ENCODE data around the gene CRAT. TPM values are rescaled to one million over a fixed set of nuclear protein-coding genes. Genes with fewer than 3 reads are reported as not detected.
A peak's percentile ranks its signal among the peaks of the same experiment; 100 is the strongest.

The CRAT gene
- total RNA-seq, 1 experiment from 2014 or later, result 20.3 TPM

- Histone ChIP-seq H3K4me1 (replicated peaks) (peaks cover 16% of the 10 kb centered on the region), H3K27ac (peak overlapping the region; percentile 91), H3K4me3 (peak overlapping the region; percentile 76), H3K27me3 (replicated peaks) (no peaks in the 10 kb centered on the region), H3K9me3 (replicated peaks) (no peaks in the 10 kb centered on the region), H3K36me3 (peaks cover 19% of the 10 kb centered on the region)
- peak in 1 of 2 experiments; percentile 18 for DNase-seq (ENCODE audit: low read depth in 1 of 2, low spot score in 2 of 2)
Observed at GRCh38 chr9:129111528-129112151, 1.0 kb upstream of the CRAT start.

DNA sequence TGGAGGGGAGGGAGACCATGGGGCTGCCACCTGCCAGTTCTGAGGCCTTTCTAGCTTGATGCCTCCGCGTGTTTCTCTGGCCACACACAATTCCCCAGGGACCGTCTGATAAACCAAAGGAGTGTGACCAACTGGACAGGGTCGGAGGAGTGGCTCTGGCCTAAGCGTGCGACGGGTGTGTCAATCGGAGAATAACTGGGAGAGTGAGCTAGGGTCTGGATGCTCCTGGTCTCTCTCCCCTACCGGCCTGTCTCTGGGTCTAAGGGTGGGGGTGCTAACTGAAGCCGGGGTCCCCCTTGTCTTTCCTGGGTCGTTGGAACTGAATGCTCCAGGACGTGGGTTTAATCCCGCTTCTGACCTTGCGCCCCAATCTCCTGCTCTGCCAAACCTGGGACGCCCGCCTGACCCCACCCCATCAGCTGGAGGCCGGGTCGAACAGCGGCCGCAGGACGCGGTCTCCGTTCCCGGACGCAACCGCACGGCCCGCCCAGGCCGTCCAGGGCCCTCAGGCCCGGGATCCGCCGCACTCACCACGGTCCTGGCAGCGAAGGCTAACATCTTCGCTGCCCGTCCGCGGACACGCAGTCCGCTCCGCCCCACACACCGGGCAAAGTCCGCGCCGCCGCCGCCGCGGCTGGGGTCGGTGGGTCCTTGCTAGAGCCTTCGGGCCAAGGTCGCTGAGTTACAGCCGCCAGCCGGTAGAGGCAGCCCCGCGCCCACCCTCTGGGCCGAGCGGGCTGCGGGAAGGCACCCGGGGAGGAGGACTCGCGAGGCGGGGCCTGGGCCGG is 447 bp downstream of the CRAT start:
- peak overlapping the region; percentile 76 for H3K4me3 ChIP-seq
- peak overlapping the region; percentile 42 for H3K27ac ChIP-seq
- H3K36me3 ChIP-seq, result peaks cover 19% of the 10 kb centered on the region
- peak; percentile 59 to 75 for DNase-seq (ENCODE audit: low read depth in 1 of 2, low spot score in 2 of 2)
- peaks cover 16% of the 10 kb centered on the region for H3K4me1 ChIP-seq (replicated peaks)
- no peaks in the 10 kb centered on the region for H3K9me3 ChIP-seq (replicated peaks)
- no peaks in the 10 kb centered on the region for H3K27me3 ChIP-seq (replicated peaks)

DNA sequence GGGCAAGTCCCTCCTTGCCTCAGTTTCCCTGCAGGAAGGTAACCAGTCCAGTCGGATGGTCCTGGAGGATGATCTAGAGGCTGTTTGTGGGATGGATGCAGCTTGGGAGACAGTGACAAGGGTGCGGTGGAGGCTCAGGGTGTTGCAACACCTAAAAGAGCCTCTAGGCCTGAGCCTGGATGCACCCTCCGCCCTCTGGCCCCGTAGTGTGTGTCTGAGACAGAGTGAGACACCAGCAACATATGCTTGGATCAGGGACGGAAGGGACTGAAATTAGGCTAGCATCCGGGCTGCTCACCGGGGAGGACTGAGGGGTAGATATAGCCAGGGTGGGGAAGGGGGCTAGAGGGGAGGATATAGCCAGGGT is 1.1 kb downstream of the CRAT start:
- H3K9me3 ChIP-seq (replicated peaks), result no peaks in the 10 kb centered on the region
- H3K4me1 ChIP-seq (replicated peaks), result peaks cover 16% of the 10 kb centered on the region
- peaks cover 19% of the 10 kb centered on the region for H3K36me3 ChIP-seq
- no peak overlapping the region for H3K27ac ChIP-seq
- no peak for DNase-seq (ENCODE audit: low read depth in 1 of 2, low spot score in 2 of 2)
- no peaks in the 10 kb centered on the region for H3K27me3 ChIP-seq (replicated peaks)
- H3K4me3 ChIP-seq, result no peak overlapping the region

DNA sequence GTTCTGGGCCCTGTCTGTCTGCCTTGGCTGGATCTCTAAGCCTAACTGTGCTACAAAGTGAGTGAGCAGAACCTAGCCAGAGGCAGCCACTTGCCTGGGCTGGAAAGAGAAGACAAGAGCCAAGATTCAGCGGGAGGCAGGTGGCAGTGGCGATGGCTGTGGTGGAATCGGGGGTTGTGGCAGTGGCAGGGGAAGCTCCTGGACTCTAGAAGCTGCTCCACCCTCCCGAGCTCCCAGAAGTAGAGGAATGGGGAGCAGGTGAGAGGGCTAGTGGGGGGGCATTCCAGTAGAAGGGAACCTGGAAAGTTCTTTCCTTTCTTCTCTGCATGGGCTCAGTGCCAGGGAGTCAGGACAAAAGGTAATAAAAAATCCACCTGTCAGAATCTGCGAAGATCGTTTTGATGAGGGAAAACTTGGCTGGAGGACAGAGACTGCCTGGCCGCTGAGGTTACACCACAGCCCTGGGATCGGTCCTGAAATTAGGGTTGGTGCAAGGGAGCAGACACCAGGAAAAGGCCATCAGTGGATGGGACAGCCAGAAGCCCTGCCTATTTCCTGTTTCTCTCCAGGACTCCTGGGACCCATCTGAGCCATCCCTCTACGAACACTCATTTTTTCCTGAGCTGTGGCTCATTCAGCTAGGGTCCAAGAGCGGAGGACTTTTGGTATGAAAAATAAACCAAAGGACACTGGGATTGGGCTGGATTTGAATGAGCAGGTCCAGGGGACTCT is 1.6 kb downstream of the CRAT start:
- Histone ChIP-seq H3K27me3 (replicated peaks) (no peaks in the 10 kb centered on the region), H3K27ac (no peak overlapping the region), H3K36me3 (peaks cover 19% of the 10 kb centered on the region), H3K9me3 (replicated peaks) (no peaks in the 10 kb centered on the region), H3K4me3 (no peak overlapping the region), H3K4me1 (replicated peaks) (peaks cover 16% of the 10 kb centered on the region)
- no peak for DNase-seq (ENCODE audit: low read depth in 1 of 2, low spot score in 2 of 2)

DNA sequence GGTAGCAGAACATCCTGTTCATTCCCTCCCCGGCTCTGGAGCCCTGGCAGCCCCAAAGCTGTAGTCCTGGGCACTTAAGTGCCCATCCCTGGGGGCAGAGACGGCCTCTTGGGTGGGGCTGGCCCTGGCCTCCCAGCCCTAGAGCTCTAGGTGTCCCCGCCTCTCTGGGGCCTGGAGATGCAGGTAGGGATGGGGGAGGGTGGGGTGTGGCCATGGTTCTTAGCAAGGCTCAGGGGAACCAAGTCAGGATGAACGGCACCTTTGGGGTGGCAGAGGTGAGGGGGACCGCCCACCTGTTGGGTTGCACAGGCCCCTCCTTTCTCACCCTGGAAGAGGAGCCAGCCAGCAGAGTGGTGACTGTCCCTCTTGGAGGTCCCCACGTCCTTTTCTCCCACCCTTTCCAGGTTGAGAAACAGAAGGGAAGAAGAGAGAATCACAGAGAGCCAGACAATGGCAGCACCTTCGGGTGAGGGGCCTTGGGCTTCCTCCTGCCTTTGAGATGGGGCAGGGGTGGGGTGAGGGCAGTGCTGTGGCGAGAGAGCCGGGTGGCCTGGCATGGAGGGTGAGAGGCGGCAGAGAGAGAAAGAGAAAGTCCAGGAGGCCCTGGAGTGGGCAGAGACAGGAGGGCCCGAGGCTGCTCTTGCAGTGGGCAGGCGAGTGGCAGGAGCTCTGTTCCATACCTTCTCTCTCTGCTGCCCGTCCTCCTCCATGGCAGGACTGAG is 2.3 kb downstream of the CRAT start:
- Histone ChIP-seq H3K9me3 (replicated peaks) (no peaks in the 10 kb centered on the region), H3K27me3 (replicated peaks) (no peaks in the 10 kb centered on the region), H3K27ac (no peak overlapping the region), H3K36me3 (peaks cover 16% of the 10 kb centered on the region), H3K4me3 (no peak overlapping the region), H3K4me1 (replicated peaks) (peaks cover 16% of the 10 kb centered on the region)
- DNase-seq (ENCODE audit: low read depth in 1 of 2, low spot score in 2 of 2), result no peak

GRCh38 chr9:129107651-129108050 is 2.9 kb downstream of the CRAT start:
- Histone ChIP-seq H3K4me3 (no peak overlapping the region), H3K27me3 (replicated peaks) (no peaks in the 10 kb centered on the region), H3K27ac (no peak overlapping the region), H3K36me3 (peaks cover 14% of the 10 kb centered on the region), H3K9me3 (replicated peaks) (no peaks in the 10 kb centered on the region), H3K4me1 (replicated peaks) (peaks cover 16% of the 10 kb centered on the region)
- no peak for DNase-seq (ENCODE audit: low read depth in 1 of 2, low spot score in 2 of 2)

GRCh38 chr9:129105857-129106694 is 4.5 kb downstream of the CRAT start:
- Histone ChIP-seq H3K4me1 (replicated peaks) (peaks cover 10% of the 10 kb centered on the region; the same call in 1 of the 2 replicates), H3K4me3 (no peak overlapping the region)
- no peak for DNase-seq (ENCODE audit: low read depth in 1 of 2, low spot score in 2 of 2)

GRCh38 chr9:129104051-129104450 is 6.5 kb downstream of the CRAT start:
- no peak for DNase-seq (ENCODE audit: low read depth in 1 of 2, low spot score in 2 of 2)

More at GRCh38 chr9:129105857-129106694, 4.5 kb downstream of the CRAT start:
- no peaks in the 10 kb centered on the region for H3K9me3 ChIP-seq (replicated peaks)
- no peaks in the 10 kb centered on the region for H3K27me3 ChIP-seq (replicated peaks)
- H3K27ac ChIP-seq, result no peak overlapping the region
- peaks cover 10% of the 10 kb centered on the region for H3K36me3 ChIP-seq

DNA sequence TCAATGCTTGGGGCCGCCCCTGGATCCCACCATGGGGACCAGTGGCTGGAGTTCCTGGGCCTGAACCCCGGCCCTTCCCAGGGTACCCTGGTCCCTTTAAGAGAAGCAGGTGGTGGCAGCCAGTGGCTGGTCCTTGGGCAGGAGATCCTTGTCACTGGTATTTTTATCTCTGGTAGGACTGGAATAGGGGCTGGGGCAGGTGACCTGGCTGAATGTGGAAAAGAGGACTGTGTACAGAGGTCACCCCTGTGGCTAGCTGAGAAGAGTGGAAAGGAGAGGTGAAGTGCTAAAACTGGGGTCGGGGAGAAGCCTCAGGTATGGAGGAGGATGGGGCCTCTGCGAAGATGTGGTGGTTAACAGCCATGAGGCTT is 7.0 kb downstream of the CRAT start:
- no peaks in the 10 kb centered on the region for H3K27me3 ChIP-seq (replicated peaks)
- no peak overlapping the region for H3K4me3 ChIP-seq
- no peaks in the 10 kb centered on the region for H3K4me1 ChIP-seq (replicated peaks)
- H3K9me3 ChIP-seq (replicated peaks), result no peaks in the 10 kb centered on the region
- peaks cover 7% of the 10 kb centered on the region for H3K36me3 ChIP-seq
- DNase-seq (ENCODE audit: low read depth in 1 of 2, low spot score in 2 of 2), result no peak
- H3K27ac ChIP-seq, result no peak overlapping the region

More at GRCh38 chr9:129104051-129104450, 6.5 kb downstream of the CRAT start:
- H3K36me3 ChIP-seq, result peaks cover 7% of the 10 kb centered on the region
- no peak overlapping the region for H3K4me3 ChIP-seq
- H3K27ac ChIP-seq, result no peak overlapping the region
- no peaks in the 10 kb centered on the region for H3K27me3 ChIP-seq (replicated peaks)
- H3K9me3 ChIP-seq (replicated peaks), result no peaks in the 10 kb centered on the region
- H3K4me1 ChIP-seq (replicated peaks), result no peaks in the 10 kb centered on the region

DNA sequence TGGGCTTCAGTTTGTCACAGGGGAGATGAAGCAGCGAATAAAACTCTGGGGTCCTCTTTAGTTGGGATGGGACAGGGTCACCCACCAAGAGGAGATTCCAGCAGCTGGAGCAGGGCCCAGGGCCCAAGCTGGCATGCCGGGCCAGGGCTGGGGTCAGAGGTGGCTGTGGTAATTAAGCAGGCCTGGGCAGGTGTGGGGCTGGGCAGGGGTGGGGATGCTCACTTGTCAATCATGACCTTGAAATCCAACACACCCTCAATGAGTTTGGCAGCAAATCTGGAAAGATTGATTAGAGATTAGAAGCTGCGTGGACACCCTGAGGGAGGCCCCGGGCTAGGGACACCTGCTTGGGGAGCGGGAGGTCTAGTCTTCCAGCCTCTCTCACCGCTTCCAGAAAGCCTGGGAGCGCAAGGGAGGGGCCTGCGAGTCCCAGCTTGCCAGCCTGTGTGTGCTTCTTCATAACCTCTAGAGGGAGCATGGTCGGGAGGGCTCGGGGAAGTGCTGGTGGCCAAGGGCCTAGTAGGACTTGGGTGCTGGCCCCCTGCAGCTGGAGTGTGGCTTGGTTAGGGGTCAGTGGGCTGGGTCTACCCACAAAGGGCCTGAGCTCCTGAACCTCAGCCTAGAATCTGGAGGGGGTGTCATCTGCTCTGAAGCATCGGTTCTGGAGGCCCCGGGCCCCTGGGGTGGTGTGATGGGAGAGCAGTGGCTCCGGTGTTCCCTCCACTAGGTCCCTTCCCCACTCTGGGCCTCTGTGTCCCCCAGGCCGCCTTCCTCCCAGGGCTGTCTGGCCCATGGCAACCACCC is 7.6 kb downstream of the CRAT start:
- Histone ChIP-seq H3K36me3 (peaks cover 7% of the 10 kb centered on the region), H3K27ac (no peak overlapping the region), H3K27me3 (replicated peaks) (no peaks in the 10 kb centered on the region), H3K4me1 (replicated peaks) (no peaks in the 10 kb centered on the region), H3K9me3 (replicated peaks) (no peaks in the 10 kb centered on the region), H3K4me3 (no peak overlapping the region)
- peak in 1 of 2 experiments; percentile 64 for DNase-seq (ENCODE audit: low read depth in 1 of 2, low spot score in 2 of 2)

GRCh38 chr9:129102095-129102525 is 8.5 kb downstream of the CRAT start:
- no peaks in the 10 kb centered on the region for H3K27me3 ChIP-seq (replicated peaks)
- no peak overlapping the region for H3K4me3 ChIP-seq

DNA sequence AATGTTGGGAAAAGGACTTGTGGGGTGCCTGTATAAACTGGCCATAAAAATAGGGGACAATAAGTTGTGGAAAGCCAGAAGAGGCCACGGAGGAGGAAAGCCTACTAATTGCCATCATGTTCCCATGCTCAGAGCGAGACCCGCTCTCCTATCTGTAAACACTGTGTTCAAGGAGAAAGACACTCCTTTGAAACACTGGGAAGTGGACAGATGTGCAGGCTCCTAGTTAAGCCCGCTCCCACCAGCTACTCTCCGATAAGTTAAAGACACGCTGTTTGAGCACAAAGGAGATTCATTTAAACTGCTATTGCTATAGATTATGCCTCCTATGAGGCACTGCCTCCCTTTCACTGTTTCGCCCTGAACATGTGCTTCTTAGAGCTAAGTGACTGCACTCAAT is 9.3 kb downstream of the CRAT start:
- H3K4me1 ChIP-seq (replicated peaks), result no peaks in the 10 kb centered on the region
- H3K4me3 ChIP-seq, result no peak overlapping the region
- H3K9me3 ChIP-seq (replicated peaks), result no peaks in the 10 kb centered on the region
- no peak overlapping the region for H3K27ac ChIP-seq
- 0 out of 2 replicates have a peak, but pooled peaks cover 2% of the 10 kb centered on the region for H3K36me3 ChIP-seq
- H3K27me3 ChIP-seq (replicated peaks), result no peaks in the 10 kb centered on the region
- DNase-seq (ENCODE audit: low read depth in 1 of 2, low spot score in 2 of 2), result no peak

More at GRCh38 chr9:129102095-129102525, 8.5 kb downstream of the CRAT start:
- H3K4me1 ChIP-seq (replicated peaks), result no peaks in the 10 kb centered on the region
- DNase-seq (ENCODE audit: low read depth in 1 of 2, low spot score in 2 of 2), result no peak
- H3K9me3 ChIP-seq (replicated peaks), result no peaks in the 10 kb centered on the region
- H3K36me3 ChIP-seq, result peaks cover 2% of the 10 kb centered on the region; the same call in 1 of the 2 replicates
- no peak overlapping the region for H3K27ac ChIP-seq
